WTC11 (cell line): ENCODE results near the gene PLCL2. TPM values are rescaled to one million over a fixed set of nuclear protein-coding genes. Genes with fewer than 3 reads are reported as not detected.

ENCODE experiments used
- ATAC-seq: fragments of 200-7000 bp; cut with Tn5 transposase; 2 replicates; pipeline ENCODE4 v1.10.0; 2021; ENCODE audit warnings: mild to moderate bottlenecking, moderate library complexity
- CTCF ChIA-PET: fragments of 300-600 bp; sonication (Branson Sonifier 250); formaldehyde crosslinking; loops from one replicate; lab custom pipeline; 2021; ENCODE audit warnings: antibody characterized with exemption; lab: Charles Lee
- POLR2A ChIA-PET: fragments of 350-600 bp; sonication (Branson Sonifier 250); formaldehyde crosslinking; loops from one replicate; lab custom pipeline; 2021; ENCODE audit warnings: antibody characterized with exemption; lab: Charles Lee
- DNase-seq: peaks from one replicate; pipeline ENCODE4 v3.0.0; 2021; ENCODE audit warnings: low spot score
- H3K27ac Mint-ChIP-seq: 2 replicates; pipeline ENCODE4 v1.8.0; 2021; ENCODE audit warnings: mixed read lengths
- H3K27me3 Mint-ChIP-seq: 2 replicates; pipeline ENCODE4 v1.8.0; 2021; ENCODE audit warnings: low read depth, mild to moderate bottlenecking, moderate library complexity, mixed read lengths
- H3K36me3 Mint-ChIP-seq: 2 replicates; pipeline ENCODE4 v1.8.0; 2021; ENCODE audit warnings: mixed read lengths
- H3K4me1 Mint-ChIP-seq: 2 replicates; pipeline ENCODE4 v1.8.0; 2022; ENCODE audit warnings: mixed read lengths
- H3K4me3 Mint-ChIP-seq: 2 replicates; pipeline ENCODE4 v1.8.0; 2021; ENCODE audit warnings: mild to moderate bottlenecking, moderate library complexity, mixed read lengths
- H3K9me3 Mint-ChIP-seq: 2 replicates; pipeline ENCODE4 v1.8.0; 2021; ENCODE audit warnings: mixed read lengths
- ATF3 ChIP-seq: sonication (generic); formaldehyde crosslinking; conservative IDR thresholded peaks from 2 replicates; pipeline ENCODE4 v1.8.1; 2022; ENCODE audit warnings: mild to moderate bottlenecking, missing genetic modification reagents
- FOXK1 ChIP-seq: sonication (generic); formaldehyde crosslinking; IDR thresholded peaks from 2 replicates; pipeline ENCODE4 v1.8.0; 2022; ENCODE audit warnings: mild to moderate bottlenecking, moderate library complexity, missing genetic modification reagents
- IRF1 ChIP-seq: sonication (generic); formaldehyde crosslinking; IDR thresholded peaks from 2 replicates; pipeline ENCODE4 v1.8.0; 2023; ENCODE audit warnings: missing genetic modification reagents
- IRF2 ChIP-seq: sonication (generic); formaldehyde crosslinking; IDR thresholded peaks from 2 replicates; pipeline ENCODE4 v1.8.0; 2022; ENCODE audit warnings: low read depth, missing genetic modification reagents, borderline replicate concordance
- JUN ChIP-seq: sonication (generic); formaldehyde crosslinking; IDR thresholded peaks from 2 replicates; pipeline ENCODE4 v1.8.0; 2023; ENCODE audit warnings: mild to moderate bottlenecking, missing genetic modification reagents
- NFYB ChIP-seq: sonication (generic); formaldehyde crosslinking; conservative IDR thresholded peaks from 2 replicates; pipeline ENCODE4 v1.8.0; 2022; ENCODE audit warnings: low read depth, missing genetic modification reagents
- NR3C1 ChIP-seq: sonication (generic); formaldehyde crosslinking; conservative IDR thresholded peaks from 2 replicates; pipeline ENCODE4 v1.8.1; 2023; ENCODE audit warnings: low read depth, mild to moderate bottlenecking, missing genetic modification reagents
- TEAD1 ChIP-seq: sonication (generic); formaldehyde crosslinking; IDR thresholded peaks from 2 replicates; pipeline ENCODE4 v1.8.0; 2022; ENCODE audit warnings: mild to moderate bottlenecking, missing genetic modification reagents
- USF1 ChIP-seq: sonication (generic); formaldehyde crosslinking; IDR thresholded peaks from 2 replicates; pipeline ENCODE4 v1.8.0; 2022; ENCODE audit warnings: mild to moderate bottlenecking, missing genetic modification reagents
- USF2 ChIP-seq: sonication (generic); formaldehyde crosslinking; IDR thresholded peaks from 2 replicates; pipeline ENCODE4 v1.8.1; 2023; ENCODE audit warnings: mild to moderate bottlenecking, missing genetic modification reagents, moderate library complexity
- ZNF232 ChIP-seq: sonication (generic); formaldehyde crosslinking; IDR thresholded peaks from 2 replicates; pipeline ENCODE4 v1.8.0; 2022; ENCODE audit warnings: mild to moderate bottlenecking, missing genetic modification reagents
- ZNF396 ChIP-seq: fragments of 250-450 bp; sonication (Bioruptor Pico); IDR thresholded peaks from 2 replicates; pipeline ENCODE4 v1.8.0; 2021; ENCODE audit warnings: mild to moderate bottlenecking, moderate library complexity, borderline replicate concordance
- ZNF423 ChIP-seq: fragments of 250-450 bp; sonication (Bioruptor Pico); IDR thresholded peaks from 2 replicates; pipeline ENCODE4 v2.1.2; 2022; ENCODE audit warnings: mild to moderate bottlenecking, moderate library complexity
- ZNF425 ChIP-seq: fragments of 250-450 bp; sonication (Bioruptor Pico); conservative IDR thresholded peaks from 2 replicates; pipeline ENCODE4 v1.9.0; 2021; ENCODE audit warnings: mild to moderate bottlenecking
- total RNA-seq: library from RNA; stranded (reverse); gene quantifications from 3 replicates; pipeline ENCODE4 v1.2.3, GENCODE V29; 2021
- TF ChIP-seq, protein P1 (sequence below): sonication (generic); formaldehyde crosslinking; IDR thresholded peaks from 2 replicates; pipeline ENCODE4 v1.8.1; 2023; ENCODE audit warnings: mild to moderate bottlenecking, missing genetic modification reagents
- TF ChIP-seq, protein P2 (sequence below): sonication (generic); formaldehyde crosslinking; IDR thresholded peaks from 2 replicates; pipeline ENCODE4 v1.8.0; 2022; ENCODE audit warnings: missing genetic modification reagents
- TF ChIP-seq, protein P3 (sequence below): fragments of 250-450 bp; sonication (Bioruptor Pico); IDR thresholded peaks from 2 replicates; pipeline ENCODE4 v1.9.0; 2021; ENCODE audit warnings: mild to moderate bottlenecking
- TF ChIP-seq, protein P4 (sequence below): sonication (generic); formaldehyde crosslinking; IDR thresholded peaks from 2 replicates; pipeline ENCODE4 v1.8.0; 2022; ENCODE audit warnings: mild to moderate bottlenecking, missing genetic modification reagents

PLCL2 gene
- total RNA-seq, 1 experiment from 2014 or later = 11.8 TPM

GRCh38 chr3:17094551-17094950, 209.8 kb downstream of the PLCL2 start:
- CTCF ChIA-PET = interaction anchor here (0.7 kb wide), 1 partner anchor 211 kb away, joined by 3 read pairs; no protein-coding TSS in a partner anchor
- POLR2A ChIA-PET = no interaction called here
- DNase-seq (peak; percentile 53), ATAC-seq (peak; percentile 94)
- Mint-ChIP-seq H3K36me3 (no peaks in the 10 kb centered on the region), H3K27ac (peak overlapping the region; percentile 2; the same call in 1 of the 2 replicates), H3K4me1 (peaks cover 43% of the 10 kb centered on the region), H3K27me3 (no peaks in the 10 kb centered on the region), H3K4me3 (no peak overlapping the region), H3K9me3 (no peaks in the 10 kb centered on the region)
- TF ChIP-seq IRF1 (CRISPR knock-in tag) (no peak), NFYB (no peak), USF2 (CRISPR knock-in tag) (no peak), ZNF425 (0 out of 2 replicates have a peak, but pooled peaks have one; percentile 53), USF1 (CRISPR knock-in tag) (no peak), ZNF423 (peak; percentile 96), ZNF396 (CRISPR knock-in tag) (peak; percentile 85; the same call in 1 of the 2 replicates), ZNF232 (CRISPR knock-in tag) (0 out of 2 replicates have a peak, but pooled peaks have one; percentile 42), NR3C1 (no peak), ATF3 (CRISPR knock-in tag) (no peak), TEAD1 (CRISPR knock-in tag) (peak; percentile 40; the same call in 1 of the 2 replicates), IRF2 (CRISPR knock-in tag) (no peak), FOXK1 (CRISPR knock-in tag) (peak; percentile 31; the same call in 1 of the 2 replicates), JUN (CRISPR knock-in tag) (no peak)
- TF ChIP-seq, protein P1, sequence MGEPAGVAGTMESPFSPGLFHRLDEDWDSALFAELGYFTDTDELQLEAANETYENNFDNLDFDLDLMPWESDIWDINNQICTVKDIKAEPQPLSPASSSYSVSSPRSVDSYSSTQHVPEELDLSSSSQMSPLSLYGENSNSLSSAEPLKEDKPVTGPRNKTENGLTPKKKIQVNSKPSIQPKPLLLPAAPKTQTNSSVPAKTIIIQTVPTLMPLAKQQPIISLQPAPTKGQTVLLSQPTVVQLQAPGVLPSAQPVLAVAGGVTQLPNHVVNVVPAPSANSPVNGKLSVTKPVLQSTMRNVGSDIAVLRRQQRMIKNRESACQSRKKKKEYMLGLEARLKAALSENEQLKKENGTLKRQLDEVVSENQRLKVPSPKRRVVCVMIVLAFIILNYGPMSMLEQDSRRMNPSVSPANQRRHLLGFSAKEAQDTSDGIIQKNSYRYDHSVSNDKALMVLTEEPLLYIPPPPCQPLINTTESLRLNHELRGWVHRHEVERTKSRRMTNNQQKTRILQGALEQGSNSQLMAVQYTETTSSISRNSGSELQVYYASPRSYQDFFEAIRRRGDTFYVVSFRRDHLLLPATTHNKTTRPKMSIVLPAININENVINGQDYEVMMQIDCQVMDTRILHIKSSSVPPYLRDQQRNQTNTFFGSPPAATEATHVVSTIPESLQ = no peak
- TF ChIP-seq, protein P2, sequence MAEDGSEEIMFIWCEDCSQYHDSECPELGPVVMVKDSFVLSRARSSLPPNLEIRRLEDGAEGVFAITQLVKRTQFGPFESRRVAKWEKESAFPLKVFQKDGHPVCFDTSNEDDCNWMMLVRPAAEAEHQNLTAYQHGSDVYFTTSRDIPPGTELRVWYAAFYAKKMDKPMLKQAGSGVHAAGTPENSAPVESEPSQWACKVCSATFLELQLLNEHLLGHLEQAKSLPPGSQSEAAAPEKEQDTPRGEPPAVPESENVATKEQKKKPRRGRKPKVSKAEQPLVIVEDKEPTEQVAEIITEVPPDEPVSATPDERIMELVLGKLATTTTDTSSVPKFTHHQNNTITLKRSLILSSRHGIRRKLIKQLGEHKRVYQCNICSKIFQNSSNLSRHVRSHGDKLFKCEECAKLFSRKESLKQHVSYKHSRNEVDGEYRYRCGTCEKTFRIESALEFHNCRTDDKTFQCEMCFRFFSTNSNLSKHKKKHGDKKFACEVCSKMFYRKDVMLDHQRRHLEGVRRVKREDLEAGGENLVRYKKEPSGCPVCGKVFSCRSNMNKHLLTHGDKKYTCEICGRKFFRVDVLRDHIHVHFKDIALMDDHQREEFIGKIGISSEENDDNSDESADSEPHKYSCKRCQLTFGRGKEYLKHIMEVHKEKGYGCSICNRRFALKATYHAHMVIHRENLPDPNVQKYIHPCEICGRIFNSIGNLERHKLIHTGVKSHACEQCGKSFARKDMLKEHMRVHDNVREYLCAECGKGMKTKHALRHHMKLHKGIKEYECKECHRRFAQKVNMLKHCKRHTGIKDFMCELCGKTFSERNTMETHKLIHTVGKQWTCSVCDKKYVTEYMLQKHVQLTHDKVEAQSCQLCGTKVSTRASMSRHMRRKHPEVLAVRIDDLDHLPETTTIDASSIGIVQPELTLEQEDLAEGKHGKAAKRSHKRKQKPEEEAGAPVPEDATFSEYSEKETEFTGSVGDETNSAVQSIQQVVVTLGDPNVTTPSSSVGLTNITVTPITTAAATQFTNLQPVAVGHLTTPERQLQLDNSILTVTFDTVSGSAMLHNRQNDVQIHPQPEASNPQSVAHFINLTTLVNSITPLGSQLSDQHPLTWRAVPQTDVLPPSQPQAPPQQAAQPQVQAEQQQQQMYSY (CRISPR knock-in tag) = no peak
- TF ChIP-seq, protein P3, sequence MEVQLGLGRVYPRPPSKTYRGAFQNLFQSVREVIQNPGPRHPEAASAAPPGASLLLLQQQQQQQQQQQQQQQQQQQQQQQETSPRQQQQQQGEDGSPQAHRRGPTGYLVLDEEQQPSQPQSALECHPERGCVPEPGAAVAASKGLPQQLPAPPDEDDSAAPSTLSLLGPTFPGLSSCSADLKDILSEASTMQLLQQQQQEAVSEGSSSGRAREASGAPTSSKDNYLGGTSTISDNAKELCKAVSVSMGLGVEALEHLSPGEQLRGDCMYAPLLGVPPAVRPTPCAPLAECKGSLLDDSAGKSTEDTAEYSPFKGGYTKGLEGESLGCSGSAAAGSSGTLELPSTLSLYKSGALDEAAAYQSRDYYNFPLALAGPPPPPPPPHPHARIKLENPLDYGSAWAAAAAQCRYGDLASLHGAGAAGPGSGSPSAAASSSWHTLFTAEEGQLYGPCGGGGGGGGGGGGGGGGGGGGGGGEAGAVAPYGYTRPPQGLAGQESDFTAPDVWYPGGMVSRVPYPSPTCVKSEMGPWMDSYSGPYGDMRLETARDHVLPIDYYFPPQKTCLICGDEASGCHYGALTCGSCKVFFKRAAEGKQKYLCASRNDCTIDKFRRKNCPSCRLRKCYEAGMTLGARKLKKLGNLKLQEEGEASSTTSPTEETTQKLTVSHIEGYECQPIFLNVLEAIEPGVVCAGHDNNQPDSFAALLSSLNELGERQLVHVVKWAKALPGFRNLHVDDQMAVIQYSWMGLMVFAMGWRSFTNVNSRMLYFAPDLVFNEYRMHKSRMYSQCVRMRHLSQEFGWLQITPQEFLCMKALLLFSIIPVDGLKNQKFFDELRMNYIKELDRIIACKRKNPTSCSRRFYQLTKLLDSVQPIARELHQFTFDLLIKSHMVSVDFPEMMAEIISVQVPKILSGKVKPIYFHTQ (CRISPR knock-in tag) = peak; percentile 82; the same call in 1 of the 2 replicates
- TF ChIP-seq, protein P4, sequence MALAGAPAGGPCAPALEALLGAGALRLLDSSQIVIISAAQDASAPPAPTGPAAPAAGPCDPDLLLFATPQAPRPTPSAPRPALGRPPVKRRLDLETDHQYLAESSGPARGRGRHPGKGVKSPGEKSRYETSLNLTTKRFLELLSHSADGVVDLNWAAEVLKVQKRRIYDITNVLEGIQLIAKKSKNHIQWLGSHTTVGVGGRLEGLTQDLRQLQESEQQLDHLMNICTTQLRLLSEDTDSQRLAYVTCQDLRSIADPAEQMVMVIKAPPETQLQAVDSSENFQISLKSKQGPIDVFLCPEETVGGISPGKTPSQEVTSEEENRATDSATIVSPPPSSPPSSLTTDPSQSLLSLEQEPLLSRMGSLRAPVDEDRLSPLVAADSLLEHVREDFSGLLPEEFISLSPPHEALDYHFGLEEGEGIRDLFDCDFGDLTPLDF (CRISPR knock-in tag) = no peak
